Central memory CD8-positive, alpha-beta T cell (primary cell): ENCODE results near the gene SAMD13.

Experiments used
- ATAC-seq: fragments of 150-1000 bp; cut with Tn5 transposase; replicated peaks from 2 replicates; pipeline ENCODE4 v1.10.0; 2022; ENCODE audit warnings: mild to moderate bottlenecking, moderate FRiP score, moderate number of reproducible peaks; ENCODE audit not compliant: poor library complexity, severe bottlenecking; ENCODE audit errors: extremely low read depth
- DNase-seq, 2 donors: peaks; one replicate each; pipeline ENCODE4 v3.0.0; 2021; ENCODE audit warnings: low spot score in 2 of 2
- H3K27ac Mint-ChIP-seq: one replicate; pipeline ENCODE4 v1.8.0; 2022; ENCODE audit warnings: low read depth, mild to moderate bottlenecking, moderate library complexity, mixed read lengths
- H3K27me3 Mint-ChIP-seq: one replicate; pipeline ENCODE4 v1.8.0; 2022; ENCODE audit warnings: mixed read lengths
- H3K36me3 Mint-ChIP-seq: one replicate; pipeline ENCODE4 v1.8.0; 2022; ENCODE audit warnings: mild to moderate bottlenecking, moderate library complexity, mixed read lengths; ENCODE audit not compliant: insufficient read depth
- H3K4me1 Mint-ChIP-seq: one replicate; pipeline ENCODE4 v1.8.0; 2022; ENCODE audit warnings: mixed read lengths
- H3K4me3 Mint-ChIP-seq: one replicate; pipeline ENCODE4 v1.8.0; 2022; ENCODE audit warnings: mild to moderate bottlenecking, moderate library complexity, mixed read lengths
- H3K9me3 Mint-ChIP-seq: one replicate; pipeline ENCODE4 v1.8.0; 2022; ENCODE audit warnings: mixed read lengths

Gene SAMD13

DNA sequence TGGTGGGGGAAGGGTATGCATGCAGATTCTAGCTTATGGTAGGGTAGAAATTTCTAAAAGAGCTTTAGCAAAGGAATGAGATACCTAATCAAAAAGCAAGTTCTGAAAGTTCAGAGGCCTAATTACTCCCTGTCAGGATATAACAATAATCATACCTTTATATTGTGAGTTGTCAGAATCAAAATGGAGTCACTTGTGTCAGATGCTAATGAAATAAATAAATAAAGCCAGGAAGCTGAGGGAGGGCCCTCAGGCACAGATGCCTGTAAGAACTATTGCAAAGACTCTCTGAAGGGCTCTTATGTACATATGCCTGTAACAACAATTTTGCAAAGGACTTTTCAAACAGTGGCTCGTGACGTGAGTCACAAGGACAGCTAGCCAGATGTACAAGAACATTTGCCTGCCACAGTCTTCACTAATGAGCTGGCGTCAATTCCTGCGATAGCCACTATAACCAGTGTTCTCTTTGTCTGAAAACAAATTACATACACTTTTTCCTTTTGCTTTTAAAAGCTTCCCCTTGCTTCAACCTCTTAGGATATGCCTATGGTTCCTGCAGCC is 69.4 kb downstream of the SAMD13 start:
- no peak for DNase-seq
- Mint-ChIP-seq H3K27me3 (no peaks in the 10 kb centered on the region), H3K36me3 (no peaks in the 10 kb centered on the region), H3K4me3 (no peak overlapping the region), H3K4me1 (peaks cover 2% of the 10 kb centered on the region), H3K27ac (no peak overlapping the region), H3K9me3 (no peaks in the 10 kb centered on the region)
- ATAC-seq = no peak

GRCh38 chr1:84373436-84374141 is 72.1 kb downstream of the SAMD13 start:
- DNase-seq (no peak), ATAC-seq (no peak)
- H3K27ac Mint-ChIP-seq = no peak overlapping the region
- no peak overlapping the region for H3K4me3 Mint-ChIP-seq
- H3K4me1 Mint-ChIP-seq = no peaks in the 10 kb centered on the region
- H3K9me3 Mint-ChIP-seq = no peaks in the 10 kb centered on the region
- no peaks in the 10 kb centered on the region for H3K27me3 Mint-ChIP-seq
- no peaks in the 10 kb centered on the region for H3K36me3 Mint-ChIP-seq

GRCh38 chr1:84374991-84375696 is 73.6 kb downstream of the SAMD13 start:
- no peak overlapping the region for H3K4me3 Mint-ChIP-seq
- no peak overlapping the region for H3K27ac Mint-ChIP-seq
- ATAC-seq (no peak), DNase-seq (no peak)
- no peaks in the 10 kb centered on the region for H3K9me3 Mint-ChIP-seq
- H3K27me3 Mint-ChIP-seq = no peaks in the 10 kb centered on the region
- H3K36me3 Mint-ChIP-seq = no peaks in the 10 kb centered on the region
- no peaks in the 10 kb centered on the region for H3K4me1 Mint-ChIP-seq

- DNase-seq (no peak), ATAC-seq (no peak)
- H3K36me3 Mint-ChIP-seq = no peaks in the 10 kb centered on the region
- no peak overlapping the region for H3K27ac Mint-ChIP-seq
- no peak overlapping the region for H3K4me3 Mint-ChIP-seq
- H3K4me1 Mint-ChIP-seq = no peaks in the 10 kb centered on the region
- no peaks in the 10 kb centered on the region for H3K9me3 Mint-ChIP-seq
- no peaks in the 10 kb centered on the region for H3K27me3 Mint-ChIP-seq
These were observed 74.7 kb downstream of the SAMD13 start for GRCh38 chr1:84376000-84376910.

DNA sequence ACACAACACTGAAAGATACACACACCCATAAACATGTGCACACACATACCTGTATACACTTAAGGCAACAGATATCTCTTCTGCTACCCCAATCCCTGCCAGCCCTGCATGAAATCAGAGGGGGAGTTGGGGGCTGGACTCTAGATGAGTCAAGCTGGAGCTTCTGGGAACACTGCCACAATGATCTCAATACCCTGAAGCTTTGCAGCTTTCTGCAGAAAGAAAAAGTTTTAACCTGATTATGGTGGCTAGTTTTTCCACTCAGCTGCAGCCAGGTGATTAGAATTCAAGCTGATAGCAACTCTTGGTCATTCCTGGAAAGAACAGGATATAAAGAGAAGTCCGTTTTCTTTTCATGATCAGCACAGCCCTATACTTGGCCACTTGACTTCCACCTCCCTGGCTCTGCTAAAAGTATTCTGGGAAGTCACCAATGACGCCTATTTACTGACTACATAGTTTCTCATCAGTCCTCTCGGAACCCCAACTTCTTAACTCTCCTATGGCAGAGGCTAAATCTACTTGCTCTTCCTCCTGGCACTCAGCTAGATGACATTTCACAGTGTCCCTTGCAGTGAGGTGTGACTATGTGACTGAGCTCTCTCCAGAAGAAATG is 76.1 kb downstream of the SAMD13 start:
- peaks cover 3% of the 10 kb centered on the region for H3K27me3 Mint-ChIP-seq
- DNase-seq (no peak), ATAC-seq (no peak)
- no peaks in the 10 kb centered on the region for H3K36me3 Mint-ChIP-seq
- H3K4me3 Mint-ChIP-seq = no peak overlapping the region
- no peaks in the 10 kb centered on the region for H3K9me3 Mint-ChIP-seq
- H3K4me1 Mint-ChIP-seq = no peaks in the 10 kb centered on the region
- no peak overlapping the region for H3K27ac Mint-ChIP-seq

GRCh38 chr1:84379138-84379916 is 77.8 kb downstream of the SAMD13 start:
- Mint-ChIP-seq H3K4me3 (no peak overlapping the region), H3K27ac (no peak overlapping the region), H3K9me3 (no peaks in the 10 kb centered on the region), H3K36me3 (no peaks in the 10 kb centered on the region), H3K4me1 (no peaks in the 10 kb centered on the region), H3K27me3 (peaks cover 9% of the 10 kb centered on the region)
- ATAC-seq (no peak), DNase-seq (no peak)

- no peaks in the 10 kb centered on the region for H3K36me3 Mint-ChIP-seq
- H3K4me3 Mint-ChIP-seq = no peak overlapping the region
- H3K27me3 Mint-ChIP-seq = peaks cover 9% of the 10 kb centered on the region
- H3K27ac Mint-ChIP-seq = no peak overlapping the region
- no peaks in the 10 kb centered on the region for H3K4me1 Mint-ChIP-seq
- ATAC-seq (no peak), DNase-seq (no peak)
- no peaks in the 10 kb centered on the region for H3K9me3 Mint-ChIP-seq
These were observed 78.3 kb downstream of the SAMD13 start for GRCh38 chr1:84379917-84380180.

- ATAC-seq (no peak), DNase-seq (no peak)
- Mint-ChIP-seq H3K36me3 (no peaks in the 10 kb centered on the region), H3K27me3 (peaks cover 9% of the 10 kb centered on the region), H3K4me1 (no peaks in the 10 kb centered on the region), H3K4me3 (no peak overlapping the region), H3K27ac (no peak overlapping the region), H3K9me3 (no peaks in the 10 kb centered on the region)
These were observed 80.6 kb downstream of the SAMD13 start for GRCh38 chr1:84382127-84382526.

- H3K9me3 Mint-ChIP-seq = no peaks in the 10 kb centered on the region
- no peaks in the 10 kb centered on the region for H3K4me1 Mint-ChIP-seq
- H3K27ac Mint-ChIP-seq = no peak overlapping the region
- ATAC-seq (no peak), DNase-seq (no peak)
- H3K36me3 Mint-ChIP-seq = no peaks in the 10 kb centered on the region
- peaks cover 9% of the 10 kb centered on the region for H3K27me3 Mint-ChIP-seq
- H3K4me3 Mint-ChIP-seq = no peak overlapping the region
These were observed 83.8 kb downstream of the SAMD13 start for GRCh38 chr1:84385347-84385746.

- Mint-ChIP-seq H3K9me3 (no peaks in the 10 kb centered on the region), H3K36me3 (no peaks in the 10 kb centered on the region), H3K27ac (no peak overlapping the region), H3K27me3 (peaks cover 9% of the 10 kb centered on the region), H3K4me3 (no peak overlapping the region), H3K4me1 (no peaks in the 10 kb centered on the region)
- DNase-seq (no peak), ATAC-seq (no peak)
These were observed 85.4 kb downstream of the SAMD13 start for GRCh38 chr1:84386716-84387479.

DNA sequence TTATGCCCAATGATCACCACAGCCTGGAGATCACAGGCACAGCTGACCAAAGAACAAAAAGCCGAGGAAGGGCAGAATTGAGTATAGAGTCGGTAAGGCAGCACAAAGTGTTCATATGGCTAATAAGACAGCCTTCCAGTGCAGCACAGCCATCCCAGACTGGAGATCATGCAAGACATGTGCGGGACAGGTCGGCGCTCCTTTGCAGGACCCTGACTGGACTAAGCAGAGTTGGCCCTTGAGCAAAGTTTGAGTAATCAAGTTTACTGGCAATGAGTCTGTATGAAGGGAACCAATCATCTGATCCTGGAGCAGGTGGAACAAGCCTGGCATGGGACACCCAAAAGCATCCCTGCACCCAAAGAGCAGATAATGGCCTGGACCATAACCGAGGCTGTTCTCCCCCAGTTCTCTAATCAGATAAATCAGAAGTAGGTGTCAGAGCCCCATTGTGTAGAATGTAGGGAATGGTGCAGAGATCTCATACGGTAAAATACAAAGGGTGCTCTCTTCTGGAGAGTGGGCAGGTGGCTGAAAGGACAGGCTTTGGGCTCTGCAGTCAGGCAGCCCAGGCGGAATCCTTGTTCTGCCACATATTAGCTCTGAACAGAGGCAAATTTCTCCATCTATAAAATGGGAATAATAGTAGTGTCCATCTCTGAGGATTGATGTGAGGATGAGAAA is 86.1 kb downstream of the SAMD13 start:
- DNase-seq (no peak), ATAC-seq (no peak)
- peaks cover 5% of the 10 kb centered on the region for H3K27me3 Mint-ChIP-seq
- no peaks in the 10 kb centered on the region for H3K36me3 Mint-ChIP-seq
- no peak overlapping the region for H3K4me3 Mint-ChIP-seq
- H3K27ac Mint-ChIP-seq = no peak overlapping the region
- no peaks in the 10 kb centered on the region for H3K4me1 Mint-ChIP-seq
- no peaks in the 10 kb centered on the region for H3K9me3 Mint-ChIP-seq
